ENCODE measurements around the gene KCNQ5. TPM values are rescaled to one million over a fixed set of nuclear protein-coding genes. Genes with fewer than 3 reads are reported as not detected.

Gene KCNQ5
- total RNA-seq, 1 donor from 2014 or later, result 1.2 TPM

- Mint-ChIP-seq H3K9me3 (no peaks in the 10 kb centered on the region), H3K27ac (ENCODE audit: unreplicated experiment) (no peak overlapping the region), H3K4me1 (peaks cover 22% of the 10 kb centered on the region), H3K27me3 (ENCODE audit: low read depth) (no peaks in the 10 kb centered on the region), H3K4me3 (no peak overlapping the region), H3K36me3 (ENCODE audit: low read depth) (peaks cover under 1% of the 10 kb centered on the region)
- DNase-seq (ENCODE audit: low read depth, low spot score), result no peak
- TF ChIP-seq, protein P1, sequence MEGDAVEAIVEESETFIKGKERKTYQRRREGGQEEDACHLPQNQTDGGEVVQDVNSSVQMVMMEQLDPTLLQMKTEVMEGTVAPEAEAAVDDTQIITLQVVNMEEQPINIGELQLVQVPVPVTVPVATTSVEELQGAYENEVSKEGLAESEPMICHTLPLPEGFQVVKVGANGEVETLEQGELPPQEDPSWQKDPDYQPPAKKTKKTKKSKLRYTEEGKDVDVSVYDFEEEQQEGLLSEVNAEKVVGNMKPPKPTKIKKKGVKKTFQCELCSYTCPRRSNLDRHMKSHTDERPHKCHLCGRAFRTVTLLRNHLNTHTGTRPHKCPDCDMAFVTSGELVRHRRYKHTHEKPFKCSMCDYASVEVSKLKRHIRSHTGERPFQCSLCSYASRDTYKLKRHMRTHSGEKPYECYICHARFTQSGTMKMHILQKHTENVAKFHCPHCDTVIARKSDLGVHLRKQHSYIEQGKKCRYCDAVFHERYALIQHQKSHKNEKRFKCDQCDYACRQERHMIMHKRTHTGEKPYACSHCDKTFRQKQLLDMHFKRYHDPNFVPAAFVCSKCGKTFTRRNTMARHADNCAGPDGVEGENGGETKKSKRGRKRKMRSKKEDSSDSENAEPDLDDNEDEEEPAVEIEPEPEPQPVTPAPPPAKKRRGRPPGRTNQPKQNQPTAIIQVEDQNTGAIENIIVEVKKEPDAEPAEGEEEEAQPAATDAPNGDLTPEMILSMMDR (conservative IDR thresholded peaks at IDR 0.05), result no peak
Observed at GRCh38 chr6:73088138-73088813, 466.4 kb downstream of the KCNQ5 start.

- H3K27ac Mint-ChIP-seq (ENCODE audit: unreplicated experiment), result no peak overlapping the region
- no peak for DNase-seq (ENCODE audit: low read depth, low spot score)
- H3K4me3 Mint-ChIP-seq, result no peak overlapping the region
- TF ChIP-seq, protein P1 (conservative IDR thresholded peaks at IDR 0.05), result no peak
- H3K27me3 Mint-ChIP-seq (ENCODE audit: low read depth), result peaks cover 5% of the 10 kb centered on the region
- no peaks in the 10 kb centered on the region for H3K36me3 Mint-ChIP-seq (ENCODE audit: low read depth)
- no peaks in the 10 kb centered on the region for H3K4me1 Mint-ChIP-seq
- H3K9me3 Mint-ChIP-seq, result peaks cover 10% of the 10 kb centered on the region
Observed at GRCh38 chr6:73104921-73105320, 483.1 kb downstream of the KCNQ5 start.

GRCh38 chr6:73107016-73107415 lies 485.2 kb downstream of the KCNQ5 start:
- Mint-ChIP-seq H3K4me3 (no peak overlapping the region), H3K27ac (ENCODE audit: unreplicated experiment) (no peak overlapping the region), H3K36me3 (ENCODE audit: low read depth) (no peaks in the 10 kb centered on the region), H3K9me3 (peaks cover 5% of the 10 kb centered on the region), H3K27me3 (ENCODE audit: low read depth) (no peaks in the 10 kb centered on the region), H3K4me1 (no peaks in the 10 kb centered on the region)
- TF ChIP-seq, protein P1 (conservative IDR thresholded peaks at IDR 0.05), result no peak
- DNase-seq (ENCODE audit: low read depth, low spot score), result no peak

DNA sequence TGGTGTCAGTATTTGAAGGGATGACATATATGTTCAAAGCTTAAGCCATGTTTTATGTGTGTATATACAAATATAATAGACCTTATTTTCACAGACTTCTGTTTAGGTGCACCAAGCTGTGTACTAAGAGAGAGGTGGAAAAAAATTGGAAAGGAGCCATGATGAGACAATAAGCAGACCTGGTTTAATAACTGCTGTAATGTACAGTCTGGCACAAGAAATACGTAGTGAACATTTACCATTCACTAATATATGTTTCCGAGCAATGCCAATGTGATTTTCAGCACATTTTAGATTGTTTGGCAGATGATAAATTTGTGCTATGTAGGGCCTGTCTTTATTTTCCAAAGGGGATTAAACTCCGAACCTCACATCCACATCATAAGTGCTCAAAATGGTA lies 487.1 kb downstream of the KCNQ5 start:
- TF ChIP-seq, protein P1 (conservative IDR thresholded peaks at IDR 0.05), result no peak
- DNase-seq (ENCODE audit: low read depth, low spot score), result no peak
- no peaks in the 10 kb centered on the region for H3K9me3 Mint-ChIP-seq
- no peaks in the 10 kb centered on the region for H3K36me3 Mint-ChIP-seq (ENCODE audit: low read depth)
- H3K4me1 Mint-ChIP-seq, result no peaks in the 10 kb centered on the region
- no peak overlapping the region for H3K27ac Mint-ChIP-seq (ENCODE audit: unreplicated experiment)
- no peaks in the 10 kb centered on the region for H3K27me3 Mint-ChIP-seq (ENCODE audit: low read depth)
- H3K4me3 Mint-ChIP-seq, result no peak overlapping the region

DNA sequence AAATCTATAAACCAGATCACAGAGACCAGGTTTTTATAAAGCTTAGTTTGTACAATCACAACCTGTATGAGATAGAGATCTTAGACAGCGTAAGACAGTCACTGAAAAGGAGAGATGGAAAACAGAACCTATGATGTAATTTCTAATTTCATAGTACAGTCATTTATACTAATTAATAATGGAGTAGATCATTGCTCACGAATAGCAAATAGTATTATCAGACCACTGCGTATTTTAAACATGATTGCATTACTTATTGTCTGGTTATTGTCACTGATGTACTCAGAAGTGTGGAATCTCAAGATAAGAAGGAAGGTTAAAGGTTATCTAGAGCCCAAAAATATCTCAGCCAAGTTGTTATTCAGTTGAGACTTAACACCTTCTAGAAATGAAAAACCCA lies 487.8 kb downstream of the KCNQ5 start:
- H3K27me3 Mint-ChIP-seq (ENCODE audit: low read depth), result no peaks in the 10 kb centered on the region
- TF ChIP-seq, protein P1 (conservative IDR thresholded peaks at IDR 0.05), result no peak
- DNase-seq (ENCODE audit: low read depth, low spot score), result no peak
- H3K27ac Mint-ChIP-seq (ENCODE audit: unreplicated experiment), result no peak overlapping the region
- no peaks in the 10 kb centered on the region for H3K9me3 Mint-ChIP-seq
- H3K4me3 Mint-ChIP-seq, result no peak overlapping the region
- no peaks in the 10 kb centered on the region for H3K4me1 Mint-ChIP-seq
- H3K36me3 Mint-ChIP-seq (ENCODE audit: low read depth), result no peaks in the 10 kb centered on the region
